Kidney (tissue), 14 donors: ENCODE data around the gene UBASH3B. TPM values are rescaled to one million over a fixed set of nuclear protein-coding genes. Genes with fewer than 3 reads are reported as not detected.

Experiments
- DNase-seq, 5 donors: peaks; one replicate each; pipeline ENCODE4 v3.0.0-alpha.2; 2013 to 2020
- FAIRE-seq: peaks from 2 replicates; lab custom pipeline; 2012; peaks lifted over from hg19 to GRCh38; lab: Jason Lieb, UNC
- H3K27ac ChIP-seq, 2 donors: one replicate each; pipeline ENCODE4 v1.7.0; 2013; ENCODE audit warnings: low read depth in 2 of 2, low read length in 2 of 2, inconsistent platforms in 1 of 2
- H3K27me3 ChIP-seq: one replicate; pipeline ENCODE4 v1.7.1; 2013; ENCODE audit warnings: low read length, inconsistent platforms; ENCODE audit not compliant: control insufficient read depth, insufficient read depth
- H3K36me3 ChIP-seq, 3 donors: one replicate each; pipeline versions ENCODE4 v1.7.0 to v1.7.1; 2013; ENCODE audit warnings: low read length in 3 of 3, control low read depth in 1 of 3, inconsistent platforms in 1 of 3; ENCODE audit not compliant: insufficient read depth in 3 of 3, control insufficient read depth in 2 of 3
- H3K4me1 ChIP-seq, 3 donors: one replicate each; pipeline versions ENCODE4 v1.7.0 to v1.7.1; 2013; ENCODE audit warnings: low read length in 3 of 3, inconsistent platforms in 1 of 3, low read depth in 1 of 3; ENCODE audit not compliant: control insufficient read depth in 2 of 3, insufficient read depth in 2 of 3
- H3K4me3 ChIP-seq, 3 donors: one replicate each; pipeline versions ENCODE4 v1.7.0 to v1.8.1; 2013; ENCODE audit warnings: low read length in 3 of 3, control low read depth in 1 of 3, inconsistent platforms in 1 of 3
- H3K9ac ChIP-seq, 3 donors: one replicate each; pipeline versions ENCODE4 v1.7.0 to v1.7.1; 2013; ENCODE audit warnings: low read length in 3 of 3, control low read depth in 1 of 3, inconsistent platforms in 1 of 3
- H3K9me3 ChIP-seq, 3 donors: one replicate each; pipeline versions ENCODE4 v1.7.0 to v1.7.1; 2013; ENCODE audit warnings: low read length in 3 of 3, control low read depth in 1 of 3, inconsistent platforms in 1 of 3; ENCODE audit not compliant: control insufficient read depth in 2 of 3, insufficient read depth in 1 of 3
- intact Hi-C: fragments of 100-400 bp; cut with DNase I; formaldehyde crosslinking; loops from one replicate; pipeline ENCODE4 v1.11.1; 2022
- polyA plus RNA-seq: library from polyadenylated mRNA; stranded (reverse); fragments of 350-450 nt; fragmentation: Illumina TruSeq; extraction: RNeasy Lipid Tissue Mini Kit (QIAGEN cat#74804); gene quantifications from one replicate; pipeline ENCODE4 v1.2.3, GENCODE V29; 2014; ENCODE audit warnings: low read depth, low replicate concordance; ENCODE audit not compliant: insufficient read depth
- total RNA-seq: library from RNA; stranded (reverse); fragmentation: NEBNext Ultra II Directional; extraction: Animal tissue kit (Norgen Biotek cat#: 25700); gene quantifications from one replicate; pipeline ENCODE4 v1.2.1, GENCODE V29; 2021
- TF ChIP-seq, protein P1 (sequence below): IDR thresholded peaks from 3 replicates; pipeline ENCODE4 v1.5.1; 2012; ENCODE audit warnings: mild to moderate bottlenecking, moderate library complexity, borderline replicate concordance; ENCODE audit not compliant: insufficient read depth; ENCODE audit errors: extremely low read depth
- donor health status: control.
- donor health status: control.
- donor health status: control.
- donor health status: control.
- donor health status: control.
- donor health status: DM: yes; HTN: yes; CAD: no.
- donor health status: Normal renal cell carcinoma (clear cell type).

The UBASH3B gene
- total and polyA plus RNA-seq, 2 donors from 2014 or later, result 0.62 to 22.8 TPM

DNA sequence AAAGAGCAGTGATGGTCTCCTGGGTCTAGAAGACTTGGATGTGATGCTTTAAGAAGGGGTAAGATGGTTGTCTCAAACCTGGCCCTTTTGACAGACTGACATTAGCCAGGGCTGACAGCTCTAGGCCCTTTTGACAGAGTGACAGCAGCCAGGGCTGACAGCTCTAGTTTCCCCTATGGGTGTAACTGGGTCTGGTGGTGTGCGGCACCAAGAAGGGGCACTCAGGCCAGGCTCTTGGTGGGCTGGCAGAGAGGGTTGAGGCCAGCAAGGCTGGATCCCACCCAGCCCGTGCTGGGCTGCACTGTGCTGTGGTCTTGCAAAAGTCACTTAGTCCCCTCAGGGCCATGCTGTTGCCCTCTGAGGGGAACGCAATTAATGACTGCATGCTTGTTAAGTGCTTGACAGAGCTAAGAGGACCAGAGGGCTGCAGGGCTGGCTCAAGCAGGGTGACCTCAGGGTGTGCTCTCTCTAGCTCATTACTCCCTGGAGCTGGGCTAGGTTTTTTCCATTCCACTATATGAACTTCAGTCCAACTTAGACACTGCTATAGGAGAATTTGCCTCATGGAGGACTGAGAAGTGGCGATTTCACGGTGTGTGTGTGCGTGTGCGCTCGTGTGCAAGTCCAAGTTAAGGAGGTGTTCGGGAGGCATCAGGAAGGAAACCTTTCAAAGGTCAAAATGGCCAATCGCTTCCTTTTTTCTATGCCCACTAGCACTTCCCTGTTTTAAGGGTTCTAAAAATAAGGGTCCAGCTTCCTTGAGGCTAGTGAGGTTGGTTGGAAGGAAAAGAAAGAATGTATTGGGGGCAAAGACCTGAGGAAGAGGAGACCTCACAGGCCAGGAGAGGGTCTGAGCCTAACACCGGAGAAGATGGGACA, 4.4 kb downstream of the UBASH3B start:
- Histone ChIP-seq H3K27me3 (no peaks in the 10 kb centered on the region), H3K27ac (no peak overlapping the region), H3K36me3 (no peaks in the 10 kb centered on the region), H3K9ac (no peak overlapping the region), H3K4me3 (no peak overlapping the region), H3K4me1 (peaks cover 0 to 4% (median 3%) of the 10 kb centered on the region in 3 donors), H3K9me3 (no peaks in the 10 kb centered on the region)
- FAIRE-seq (no peak), DNase-seq (peak in 1 of 5 donors; percentile 17)
- intact Hi-C loops, result no loop called here
- TF ChIP-seq, protein P1, sequence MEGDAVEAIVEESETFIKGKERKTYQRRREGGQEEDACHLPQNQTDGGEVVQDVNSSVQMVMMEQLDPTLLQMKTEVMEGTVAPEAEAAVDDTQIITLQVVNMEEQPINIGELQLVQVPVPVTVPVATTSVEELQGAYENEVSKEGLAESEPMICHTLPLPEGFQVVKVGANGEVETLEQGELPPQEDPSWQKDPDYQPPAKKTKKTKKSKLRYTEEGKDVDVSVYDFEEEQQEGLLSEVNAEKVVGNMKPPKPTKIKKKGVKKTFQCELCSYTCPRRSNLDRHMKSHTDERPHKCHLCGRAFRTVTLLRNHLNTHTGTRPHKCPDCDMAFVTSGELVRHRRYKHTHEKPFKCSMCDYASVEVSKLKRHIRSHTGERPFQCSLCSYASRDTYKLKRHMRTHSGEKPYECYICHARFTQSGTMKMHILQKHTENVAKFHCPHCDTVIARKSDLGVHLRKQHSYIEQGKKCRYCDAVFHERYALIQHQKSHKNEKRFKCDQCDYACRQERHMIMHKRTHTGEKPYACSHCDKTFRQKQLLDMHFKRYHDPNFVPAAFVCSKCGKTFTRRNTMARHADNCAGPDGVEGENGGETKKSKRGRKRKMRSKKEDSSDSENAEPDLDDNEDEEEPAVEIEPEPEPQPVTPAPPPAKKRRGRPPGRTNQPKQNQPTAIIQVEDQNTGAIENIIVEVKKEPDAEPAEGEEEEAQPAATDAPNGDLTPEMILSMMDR, result no peak

DNA sequence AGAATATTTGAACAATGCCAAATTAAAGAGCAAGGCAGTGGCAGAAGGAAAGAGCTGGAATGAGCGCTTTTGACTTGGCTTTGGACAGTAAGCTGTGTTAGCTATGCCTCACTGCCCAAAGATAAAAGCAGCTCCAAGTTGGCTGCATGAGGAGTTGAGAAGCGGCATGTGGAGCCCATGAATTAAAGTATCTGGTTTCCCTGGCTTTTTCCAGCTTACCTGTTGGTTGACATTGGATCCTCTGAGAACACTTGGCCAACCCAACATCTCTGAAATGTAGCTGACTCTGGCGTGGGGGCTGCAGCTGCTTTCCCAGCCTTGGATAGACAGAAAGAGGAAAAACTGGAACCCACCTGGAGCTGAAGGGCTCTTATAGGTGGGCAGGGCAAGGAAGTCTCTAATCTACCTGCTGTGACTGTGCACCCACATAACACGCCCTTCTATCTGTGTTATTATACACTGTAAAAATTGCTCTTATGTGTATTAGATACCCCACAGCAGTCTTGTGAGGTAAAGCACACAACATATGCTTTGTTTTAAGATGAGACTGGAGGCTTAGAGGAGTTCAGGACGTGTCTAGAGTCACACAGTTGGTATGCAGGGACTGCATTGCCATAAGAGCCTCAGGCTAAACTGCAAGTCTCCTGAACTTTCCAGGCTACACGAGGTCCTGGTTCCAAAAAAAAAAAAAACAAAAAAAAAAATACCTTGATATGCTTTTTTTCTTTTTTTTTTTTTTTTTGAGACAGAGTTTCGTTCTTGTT, 5.8 kb downstream of the UBASH3B start:
- Histone ChIP-seq H3K9me3 (no peaks in the 10 kb centered on the region), H3K4me3 (no peak overlapping the region), H3K9ac (no peak overlapping the region), H3K27me3 (no peaks in the 10 kb centered on the region), H3K36me3 (no peaks in the 10 kb centered on the region), H3K4me1 (peaks cover 0 to 3% (median 2%) of the 10 kb centered on the region in 3 donors), H3K27ac (no peak overlapping the region)
- no peak for FAIRE-seq
- DNase-seq, result peak in 4 of 5 donors; percentile 75 to 94 (median 86)
- TF ChIP-seq, protein P1, result no peak
- intact Hi-C loops, result no loop called here

DNA sequence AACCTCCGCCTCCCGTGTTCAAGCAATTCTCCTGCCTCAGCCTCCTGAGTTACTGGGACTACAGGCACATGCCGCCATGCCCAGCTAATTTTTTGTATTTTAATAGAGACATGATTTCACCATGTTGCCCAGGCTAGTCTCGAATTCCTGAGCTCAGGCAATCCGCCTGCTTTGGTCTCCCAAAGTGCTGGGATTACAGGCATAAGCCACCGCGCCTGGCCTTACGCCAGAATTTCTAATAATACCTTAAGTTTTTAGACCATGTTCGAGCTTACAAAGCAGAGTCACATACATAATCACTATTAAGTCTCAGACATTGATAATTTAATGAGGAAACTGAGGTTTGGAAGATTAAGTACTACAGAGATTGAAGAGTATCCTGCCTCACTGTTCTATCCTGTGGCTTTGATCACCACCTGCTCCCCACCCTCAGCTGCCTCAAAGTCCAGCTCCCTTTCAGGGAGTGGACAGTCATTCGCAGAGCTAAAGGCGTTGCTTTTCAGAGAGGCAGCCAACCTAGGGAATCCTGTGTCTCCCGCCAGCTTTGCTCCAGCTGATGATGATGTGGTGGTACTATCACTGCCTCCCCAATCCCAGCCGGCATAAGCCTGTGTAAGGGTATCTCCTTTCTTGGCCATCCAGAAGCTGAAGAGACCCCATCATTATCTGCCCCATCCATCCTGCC, 7.7 kb downstream of the UBASH3B start:
- Histone ChIP-seq H3K9ac (no peak overlapping the region), H3K4me3 (no peak overlapping the region), H3K4me1 (peaks cover 0 to 3% (median 0%) of the 10 kb centered on the region in 3 donors), H3K27me3 (no peaks in the 10 kb centered on the region), H3K9me3 (no peaks in the 10 kb centered on the region), H3K27ac (no peak overlapping the region), H3K36me3 (no peaks in the 10 kb centered on the region)
- intact Hi-C loops, result no loop called here
- FAIRE-seq (no peak), DNase-seq (no peak)
- TF ChIP-seq, protein P1, result no peak
